ENCODE data around the gene CEP41.

DNA sequence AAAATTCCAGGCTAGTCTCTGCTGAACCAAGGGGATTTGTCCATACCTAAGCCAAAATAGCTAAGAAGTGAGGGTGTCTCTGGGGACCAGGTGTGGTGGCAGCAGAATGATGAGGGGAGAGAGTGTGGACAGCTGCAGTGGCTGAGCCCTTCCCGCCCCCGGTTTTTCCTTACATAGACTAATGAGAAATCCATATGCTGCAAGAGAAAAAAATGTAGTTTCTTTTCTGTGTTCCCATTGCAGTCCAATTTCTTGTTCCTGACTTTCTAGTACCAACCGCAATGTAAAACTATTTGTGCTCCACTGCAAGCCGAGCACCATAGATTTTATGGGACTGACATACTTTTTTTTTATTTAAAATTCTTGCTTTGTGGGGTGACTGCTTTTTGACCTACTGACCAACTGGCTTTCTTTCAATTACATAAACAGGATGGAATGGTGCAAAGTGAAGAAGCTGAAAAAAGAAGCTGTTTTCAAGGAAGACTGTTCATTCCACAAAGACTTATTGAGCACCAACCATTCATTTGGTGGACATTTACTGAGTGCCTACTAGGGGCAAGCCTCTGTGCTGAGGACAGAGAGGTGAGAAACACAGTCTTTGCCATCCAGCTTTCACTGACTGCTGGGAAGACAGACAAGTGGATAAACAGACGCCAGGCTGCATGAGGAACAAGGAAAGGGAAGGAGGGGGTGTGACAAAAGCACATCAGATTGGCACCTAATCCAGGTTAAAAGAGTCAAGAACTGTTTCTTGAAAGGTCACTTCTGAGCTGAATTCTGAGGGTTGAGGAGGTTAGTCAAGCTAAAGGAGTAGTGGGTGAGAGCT lies 9.8 kb downstream of the CEP41 start:
- TF ChIP-seq EZH2 (IDR thresholded peaks at IDR 0.05): no peak
- TF ChIP-seq FOXP2 (optimal IDR thresholded peaks at IDR 0.05; ENCODE audit: control extremely low read depth, extremely low read length, insufficient read depth): no peak
